HG03432 (cell line): ENCODE measurements around the gene MXRA8.
"Not testable (repeated sequence)": the region's sequence is repeated elsewhere in the genome, so short reads cannot be mapped to it uniquely, and the experiment has no call there.

Experiments used
- ATAC-seq: cut with Tn5 transposase; IDR thresholded peaks from one replicate; pipeline ENCODE4 v1.9.1; 2021; ENCODE audit warnings: mild to moderate bottlenecking, moderate library complexity; ENCODE audit not compliant: unreplicated experiment

MXRA8 gene

GRCh38 chr1:1324084-1324523, 34.3 kb downstream of the MXRA8 start:
- peak; percentile 25 for ATAC-seq

DNA sequence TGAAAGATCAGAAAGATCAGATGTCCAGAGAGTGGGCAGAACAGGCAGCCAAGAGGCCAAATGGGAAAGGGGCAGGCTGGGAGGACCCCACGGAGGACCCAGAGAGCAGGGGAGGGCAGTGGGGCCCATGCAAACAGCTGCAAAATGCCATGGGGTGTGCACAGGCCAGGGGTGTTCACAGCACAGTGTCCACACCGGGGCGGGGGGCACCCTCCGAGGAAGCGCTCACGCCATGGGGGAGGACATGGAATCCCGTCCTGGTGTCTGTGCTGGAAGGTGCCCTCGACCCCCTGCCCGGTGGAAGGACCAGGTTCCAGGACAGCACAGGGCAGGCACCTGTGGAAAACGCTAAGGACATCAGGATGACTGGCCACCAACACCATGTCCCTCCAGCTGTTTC, 35.4 kb downstream of the MXRA8 start:
- ATAC-seq, result no peak

- ATAC-seq, result no peak
Measured at GRCh38 chr1:1322418-1322817, 35.9 kb downstream of the MXRA8 start.

DNA sequence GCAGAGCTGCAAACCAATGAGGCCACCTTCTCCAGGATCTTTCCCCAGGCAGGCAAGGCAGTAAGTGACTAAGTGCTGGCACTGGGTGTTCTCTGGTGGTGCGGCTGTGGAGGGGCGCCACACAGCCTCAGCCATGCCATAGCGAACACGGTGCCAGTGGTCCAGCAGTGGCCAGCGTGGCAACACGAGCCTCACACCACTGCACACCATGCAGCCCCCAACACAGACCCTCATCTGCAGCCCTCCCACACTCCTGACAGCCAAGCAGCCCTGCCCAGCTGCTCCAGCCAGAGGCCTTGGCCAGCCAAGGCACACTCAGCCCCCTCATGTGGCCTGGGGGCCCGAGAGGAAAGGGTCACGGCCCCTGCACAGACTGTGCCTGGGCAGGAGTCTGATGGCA, 36.9 kb downstream of the MXRA8 start:
- no peak for ATAC-seq

DNA sequence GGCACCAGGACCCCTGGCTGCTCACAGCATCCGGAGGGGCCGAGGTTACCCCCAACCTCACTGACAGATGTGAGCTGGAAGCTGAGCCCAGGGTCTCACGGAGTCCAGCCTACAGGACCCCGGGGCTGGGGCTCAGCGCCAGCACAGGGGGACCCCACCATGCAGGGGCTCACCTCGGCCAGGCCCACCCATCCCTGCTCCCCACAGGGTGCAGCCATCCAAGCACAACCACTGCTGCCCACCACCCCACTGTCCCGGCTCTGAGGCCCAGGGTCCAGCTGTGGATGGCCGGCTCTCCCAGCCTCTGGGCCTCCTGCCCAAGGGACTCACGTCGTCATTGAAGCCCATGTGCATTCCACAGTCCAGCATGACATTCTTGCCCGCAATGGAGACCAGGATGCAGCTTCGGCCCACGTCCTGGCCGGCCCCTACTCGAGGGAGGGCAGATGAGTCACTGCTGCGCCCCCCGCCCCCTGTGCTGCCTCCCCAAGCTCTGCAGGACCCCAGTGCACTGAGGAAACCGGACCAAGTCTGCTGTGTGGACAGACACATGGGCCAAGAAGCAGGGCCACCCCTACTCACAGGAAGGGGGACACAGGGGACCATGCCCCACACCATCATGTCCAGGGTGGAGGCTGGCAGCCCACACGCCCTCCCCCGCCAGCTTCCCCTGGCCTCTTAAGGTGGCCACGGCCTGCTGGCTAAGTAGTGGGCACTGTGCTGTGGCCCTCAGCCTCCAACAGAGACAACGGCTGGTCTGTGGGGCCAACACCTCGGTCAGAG, 37.5 kb downstream of the MXRA8 start:
- no peak for ATAC-seq

DNA sequence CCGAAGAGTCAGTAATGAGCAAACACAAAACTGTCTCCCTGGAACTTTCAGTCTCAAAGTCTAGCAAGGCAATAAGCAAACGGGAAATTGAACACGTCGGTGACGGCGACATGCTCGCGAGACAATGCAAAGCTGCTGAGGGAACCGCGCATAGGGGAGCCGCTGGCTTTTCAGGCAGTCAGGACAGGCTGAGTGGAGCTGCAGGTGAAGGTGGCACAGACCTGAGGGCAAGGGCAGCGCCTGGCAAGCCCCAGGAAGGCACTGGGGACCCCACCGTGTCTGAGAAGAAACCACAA, 38.8 kb downstream of the MXRA8 start:
- no peak for ATAC-seq

DNA sequence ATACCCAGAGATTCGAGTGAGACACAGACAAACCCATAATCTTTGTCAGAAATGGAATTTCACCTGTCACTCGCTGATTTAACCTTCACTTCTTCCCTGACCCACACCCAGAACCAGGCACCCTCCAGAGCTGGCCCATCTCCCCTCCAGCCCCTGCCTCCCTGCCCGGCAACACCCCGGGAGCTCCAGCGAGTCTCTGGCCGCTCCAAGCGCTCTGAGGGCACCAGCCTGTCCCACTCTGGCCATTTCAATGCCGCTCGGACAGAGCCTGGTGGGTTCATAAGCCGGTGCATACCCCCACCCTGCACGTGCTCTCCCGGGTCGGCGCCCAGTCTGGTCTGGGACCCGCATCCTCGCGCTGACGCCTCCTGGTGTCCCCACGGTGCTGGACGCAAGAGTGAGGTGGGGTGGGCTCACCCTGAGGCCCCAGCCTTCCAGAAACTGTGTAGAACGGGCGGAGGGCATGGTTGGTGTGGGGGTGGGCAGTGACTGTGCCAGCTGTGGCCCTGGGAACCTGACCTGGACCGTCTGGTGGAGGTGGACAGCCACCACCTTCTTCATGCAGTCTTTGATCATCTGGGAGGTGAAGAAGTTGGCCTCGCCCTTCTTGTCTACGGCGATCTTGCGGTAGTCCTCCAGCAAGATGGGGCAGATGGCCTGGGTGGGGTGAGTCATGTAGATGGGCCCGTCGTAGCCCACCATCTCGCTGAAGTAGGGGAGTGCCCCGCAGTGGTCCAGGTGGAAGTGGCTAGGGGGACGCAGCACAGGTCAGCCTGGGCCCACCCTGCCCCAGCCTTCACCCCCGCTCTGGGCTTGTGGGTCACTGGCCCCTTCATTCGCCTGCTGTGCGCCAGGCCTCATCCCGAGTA, 39.3 kb downstream of the MXRA8 start:
- ATAC-seq, result no peak

- no peak for ATAC-seq
Measured at GRCh38 chr1:1318131-1318652, 40.2 kb downstream of the MXRA8 start.

DNA sequence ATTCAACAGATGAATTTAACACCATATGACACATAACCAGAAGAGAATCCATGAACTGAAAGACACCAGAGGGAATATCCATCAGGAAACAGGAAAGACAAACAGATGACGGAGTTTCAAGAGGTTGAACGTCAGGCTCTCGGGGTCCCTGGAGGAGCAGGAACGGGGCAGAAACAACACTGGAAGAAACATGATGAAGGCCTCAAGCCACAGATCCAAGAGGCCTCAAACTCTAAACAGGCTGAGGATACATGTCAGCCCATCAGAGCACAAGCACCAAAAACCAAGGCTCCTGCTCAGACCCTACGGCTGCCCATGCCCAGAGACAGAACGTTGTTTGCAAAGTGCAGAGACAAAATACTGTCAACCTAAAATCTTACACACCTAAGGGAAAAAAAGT, 40.9 kb downstream of the MXRA8 start:
- ATAC-seq, result no peak

DNA sequence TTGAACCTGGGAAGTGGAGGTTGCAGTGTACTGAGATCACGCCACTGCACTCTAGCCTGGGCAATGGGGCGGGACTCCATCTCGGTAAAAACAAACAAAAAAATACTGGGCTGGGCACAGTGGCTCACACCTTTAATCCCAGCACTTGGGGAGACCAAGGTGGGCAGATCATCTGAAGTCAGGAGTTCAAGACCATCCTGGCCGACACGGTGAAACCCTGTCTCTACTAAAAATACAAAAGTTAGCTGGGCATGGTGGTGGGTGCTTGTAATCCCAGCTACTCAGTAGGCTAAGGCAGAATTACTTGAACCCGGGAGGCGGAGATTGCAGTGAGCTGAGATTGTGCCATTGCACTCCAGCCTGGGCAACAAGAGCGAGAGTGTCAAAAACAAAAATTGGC, 42.2 kb downstream of the MXRA8 start:
- not testable (repeated sequence) for ATAC-seq

DNA sequence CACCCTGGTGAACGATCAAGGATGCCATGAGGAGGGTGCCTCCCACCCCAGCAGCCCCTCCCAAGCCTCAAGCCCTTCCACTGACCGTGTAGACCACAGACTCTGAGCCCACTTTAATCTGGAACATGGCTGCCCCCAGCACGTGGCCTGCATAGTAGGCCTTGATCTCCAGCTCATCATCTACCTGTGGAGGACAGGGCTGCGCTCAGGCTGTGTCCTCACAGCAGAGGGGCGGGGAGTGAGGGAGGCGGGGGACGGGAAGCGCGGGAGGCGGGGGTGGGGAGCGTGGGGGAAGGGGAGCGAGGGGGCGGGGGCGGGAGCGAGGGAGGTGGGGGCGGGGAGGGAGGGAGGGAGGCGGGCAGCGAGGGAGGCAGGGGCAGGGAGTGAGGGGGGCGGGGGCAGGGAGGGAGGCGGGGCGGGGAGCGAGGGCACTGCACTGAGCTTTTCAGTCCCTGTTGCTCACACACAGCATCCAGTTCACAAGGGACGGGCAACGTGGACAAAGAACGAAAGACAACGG, 42.9 kb downstream of the MXRA8 start:
- no peak for ATAC-seq

DNA sequence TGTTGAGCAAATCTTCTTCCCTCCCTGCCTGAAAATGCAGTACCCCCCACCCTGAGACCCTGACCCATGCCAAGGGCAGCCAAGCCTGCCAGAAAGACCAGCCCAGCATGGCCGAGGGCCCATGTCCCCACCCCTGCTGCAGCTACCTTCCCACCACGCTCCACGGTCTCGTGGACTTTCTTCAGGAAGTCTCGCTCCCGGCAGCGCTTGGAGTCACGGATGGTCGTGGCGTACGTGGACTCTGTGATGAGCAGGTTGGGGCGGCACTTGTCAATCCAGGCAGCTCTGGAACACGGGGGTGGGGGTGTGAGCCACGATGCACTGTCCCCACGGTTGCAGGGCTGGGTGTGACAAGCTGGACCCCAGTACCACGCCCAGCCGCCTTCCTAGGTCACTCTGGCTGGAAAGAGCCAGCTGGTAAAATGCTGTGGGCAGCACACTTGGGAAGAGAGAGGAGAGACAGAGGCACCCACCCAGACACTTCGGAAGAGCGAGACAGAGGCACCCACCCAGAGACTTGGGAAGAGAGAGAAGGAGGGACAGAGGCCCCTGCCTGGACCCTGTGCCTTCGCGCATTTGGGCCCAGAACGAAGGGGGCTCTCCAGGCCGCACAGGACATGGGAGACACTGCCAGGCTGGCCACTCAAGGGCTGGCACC, 43.5 kb downstream of the MXRA8 start:
- no peak for ATAC-seq

- ATAC-seq, result no peak
Measured at GRCh38 chr1:1314237-1314586, 44.1 kb downstream of the MXRA8 start.

DNA sequence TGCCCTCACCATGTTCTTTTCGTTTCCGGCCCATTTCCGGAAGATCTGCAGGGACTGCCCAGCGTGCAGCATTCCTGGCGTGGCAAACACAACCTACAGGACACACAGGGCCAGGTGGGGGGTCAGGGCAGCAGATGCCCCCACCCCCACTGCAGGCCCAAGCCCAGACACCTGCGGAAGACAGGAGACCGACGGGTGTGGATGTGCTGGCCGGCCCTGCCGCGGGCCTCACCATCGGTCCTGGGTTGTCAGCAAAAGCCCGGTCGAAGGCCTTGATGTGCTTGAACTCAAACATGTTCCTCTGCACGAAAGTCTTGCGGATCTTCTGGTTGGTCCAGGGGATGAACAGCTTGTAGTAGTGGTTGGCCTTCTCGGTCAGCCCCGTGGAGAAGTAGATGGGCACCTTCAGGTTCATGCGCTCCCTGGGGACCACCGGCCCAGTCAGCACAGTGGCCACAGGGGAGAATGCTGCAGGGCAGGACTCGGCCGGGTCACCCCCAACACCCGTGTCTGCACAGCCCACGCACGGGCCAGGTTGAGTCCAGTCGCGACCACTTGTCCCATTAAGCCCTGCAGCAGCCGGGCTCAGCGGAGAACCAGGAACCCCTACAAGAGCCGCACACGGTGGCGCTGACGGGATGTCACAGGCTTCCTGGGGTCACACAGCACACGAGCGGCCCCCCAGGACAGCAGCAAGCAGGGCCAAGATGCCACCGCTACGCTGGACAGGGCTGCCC, 44.7 kb downstream of the MXRA8 start:
- no peak for ATAC-seq

DNA sequence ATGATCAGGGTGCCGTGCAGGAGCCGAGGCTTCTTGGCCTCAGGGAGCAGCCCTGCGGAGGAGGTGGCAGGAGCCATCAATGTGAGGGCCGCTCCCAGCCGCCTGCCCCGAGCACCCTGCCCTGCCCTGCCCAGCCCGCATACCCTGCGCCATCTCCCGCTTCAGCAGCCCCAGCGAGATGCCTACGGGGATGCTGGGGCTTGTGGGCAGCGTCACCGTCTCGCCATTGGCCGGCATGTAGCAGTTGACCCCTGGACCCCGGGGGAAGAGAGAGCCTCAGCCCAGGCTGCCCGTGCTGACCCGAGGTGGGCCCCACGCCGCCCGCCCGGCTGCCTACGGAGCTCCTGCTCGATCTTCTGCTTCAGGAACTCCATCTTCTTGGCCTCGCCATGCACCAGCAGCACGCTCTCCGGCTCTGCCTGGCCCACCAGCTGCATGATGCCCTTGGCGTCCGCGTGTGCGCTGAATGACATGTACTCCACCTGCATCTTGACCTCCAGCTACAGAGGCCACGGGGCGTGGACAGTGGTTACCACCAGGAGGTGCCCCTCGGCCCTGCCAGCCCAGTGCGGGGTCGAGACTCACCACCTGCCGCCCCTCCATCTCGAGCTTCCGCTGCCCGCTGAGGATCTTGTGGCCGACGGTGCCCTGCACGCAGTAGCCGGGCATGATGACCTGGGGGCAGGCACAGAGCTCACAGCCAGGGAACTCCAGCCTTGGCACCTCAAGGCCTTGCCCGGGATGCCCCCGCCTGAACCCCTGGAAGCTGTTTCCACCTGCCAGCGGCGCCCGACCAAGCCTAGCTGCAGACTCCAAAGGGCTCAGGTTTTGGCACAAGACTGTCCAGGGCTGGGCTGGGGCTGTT, 45.7 kb downstream of the MXRA8 start:
- no peak for ATAC-seq

DNA sequence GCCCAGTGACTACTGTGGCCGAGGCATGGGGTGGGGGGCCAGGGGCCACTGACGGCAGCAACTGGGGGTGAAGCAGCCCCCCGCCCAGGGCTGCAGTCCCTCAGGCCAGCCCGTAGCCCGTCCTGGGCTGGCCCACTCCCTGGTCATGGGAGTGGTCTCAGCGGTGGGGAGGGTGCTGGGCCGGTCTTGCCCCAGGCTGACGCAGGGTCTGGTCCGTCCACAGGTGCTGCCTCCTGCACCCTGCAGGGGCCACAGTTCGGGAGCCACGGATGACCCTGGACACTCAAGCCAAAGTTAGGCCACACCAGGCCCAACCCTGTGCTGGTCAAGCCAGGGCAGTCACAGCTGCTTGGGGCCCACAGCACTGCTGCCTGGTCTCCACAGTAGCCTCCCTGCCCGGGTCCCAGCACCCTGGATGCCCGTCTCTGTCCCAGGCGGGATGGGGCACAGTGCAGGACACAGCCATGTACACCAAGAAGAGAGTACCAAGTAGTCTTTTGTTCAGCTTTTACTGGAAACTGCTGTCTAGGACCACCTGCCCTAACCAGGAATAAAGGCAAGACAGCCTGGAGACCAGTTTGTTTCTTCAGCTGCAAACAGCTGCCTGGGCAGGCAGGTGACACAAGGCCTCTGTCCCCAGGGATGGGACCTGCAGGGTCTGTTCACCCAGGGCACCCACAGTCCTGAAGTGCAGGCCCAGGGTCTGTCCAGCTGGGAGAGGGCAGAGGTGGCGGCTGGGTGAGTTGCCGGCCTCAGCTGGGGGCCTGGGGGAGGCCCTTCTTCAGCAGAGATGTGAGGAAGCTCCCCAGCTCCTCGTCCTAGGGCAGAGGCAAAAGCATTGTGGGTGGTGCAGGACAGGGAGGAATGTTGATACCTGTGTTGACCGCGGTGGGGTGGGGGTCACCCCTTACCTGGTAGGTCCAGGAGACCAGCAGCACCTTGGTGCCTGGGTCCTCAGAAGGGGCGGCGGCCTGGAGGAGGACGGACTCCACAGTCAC, 46.9 kb downstream of the MXRA8 start:
- ATAC-seq, result no peak

DNA sequence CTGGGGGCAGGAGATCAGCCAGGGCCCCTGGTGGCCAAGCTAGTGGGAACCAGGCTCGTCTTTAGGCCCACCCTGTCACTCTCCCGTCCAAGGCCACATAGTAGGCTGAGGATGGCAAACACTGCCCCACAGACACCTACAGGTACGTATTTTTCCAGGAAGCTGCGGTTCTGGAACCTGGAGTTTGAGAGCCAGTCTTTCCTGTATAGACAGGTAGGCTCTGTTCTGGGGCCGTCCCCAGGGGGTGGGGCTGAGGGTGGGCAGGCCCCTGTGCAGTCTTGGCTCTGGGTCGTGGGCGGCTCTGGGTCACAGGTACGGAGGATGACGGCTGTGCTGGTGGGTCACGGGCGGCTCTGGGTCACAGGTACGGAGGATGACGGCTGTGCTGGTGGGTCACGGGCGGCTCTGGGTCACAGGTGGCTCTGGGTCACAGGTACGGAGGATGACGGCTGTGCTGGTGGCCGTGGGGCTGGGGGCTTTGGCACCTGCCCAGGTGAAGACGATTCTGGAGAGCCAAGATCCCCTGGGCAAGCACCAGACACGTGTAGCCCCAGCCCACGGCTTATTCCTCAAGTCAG, 47.8 kb downstream of the MXRA8 start:
- ATAC-seq, result no peak

GRCh38 chr1:1310109-1310385, 48.3 kb downstream of the MXRA8 start:
- ATAC-seq, result no peak
